ENCODE data around the gene PCNA. TPM values are rescaled to one million over a fixed set of nuclear protein-coding genes. Genes with fewer than 3 reads are reported as not detected.
"Not testable (repeated sequence)": the region's sequence is repeated elsewhere in the genome, so short reads cannot be mapped to it uniquely, and the experiment has no call there.

PCNA gene
- total RNA-seq, 2 experiments from 2014 or later, result 600 to 627 TPM

DNA sequence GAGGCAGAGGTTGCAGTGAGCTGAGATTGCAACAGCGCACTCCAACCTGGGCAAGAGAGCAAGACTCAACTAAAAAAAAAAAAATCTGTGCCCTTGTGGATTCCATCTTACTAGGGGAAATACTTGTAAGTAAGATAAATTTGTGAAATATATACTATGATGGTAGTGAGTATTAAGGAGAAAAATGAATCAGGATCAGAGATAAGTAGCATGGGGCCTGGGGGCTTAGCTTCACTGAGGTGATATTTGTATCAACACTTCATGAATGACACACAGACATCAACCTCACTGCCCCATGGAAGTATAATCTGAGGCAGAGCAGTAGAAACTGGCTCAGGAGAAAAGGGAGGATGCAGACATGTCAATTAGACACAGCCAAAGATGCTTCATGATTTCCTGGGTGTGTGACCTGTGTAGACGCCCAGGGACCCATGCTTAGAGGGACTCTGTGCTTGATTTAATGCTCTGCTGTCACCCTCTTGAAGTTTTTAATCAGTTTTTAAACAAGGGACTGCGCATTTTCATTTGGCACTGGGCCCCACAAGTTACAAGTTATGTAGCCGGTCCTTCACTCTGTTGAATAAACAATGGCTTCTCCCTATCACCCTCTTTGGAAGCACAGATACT lies 41.9 kb downstream of the PCNA start:
- ChIA-PET POLR2A (interaction anchor here (0.7 to 1.0 kb wide), 3 partner anchors 9 to 23 kb away, joined by 3 to 6 read pairs (median 3); no protein-coding TSS in a partner anchor), CTCF (interaction anchor here (1.2 kb wide), 2 partner anchors 19 to 21 kb away, joined by 3 to 4 read pairs; no protein-coding TSS in a partner anchor)
- Mint-ChIP-seq H3K4me3 (peak overlapping the region; percentile 70), H3K36me3 (ENCODE audit: low read depth) (peaks cover 1% of the 10 kb centered on the region), H3K27ac (peak overlapping the region; percentile 92), H3K9me3 (no peaks in the 10 kb centered on the region), H3K27me3 (no peaks in the 10 kb centered on the region), H3K4me1 (ENCODE audit: low read depth) (peaks cover 42% of the 10 kb centered on the region)
- DNase-seq (peak; percentile 34), ATAC-seq (peak; percentile 38)
- TF ChIP-seq, protein P1, sequence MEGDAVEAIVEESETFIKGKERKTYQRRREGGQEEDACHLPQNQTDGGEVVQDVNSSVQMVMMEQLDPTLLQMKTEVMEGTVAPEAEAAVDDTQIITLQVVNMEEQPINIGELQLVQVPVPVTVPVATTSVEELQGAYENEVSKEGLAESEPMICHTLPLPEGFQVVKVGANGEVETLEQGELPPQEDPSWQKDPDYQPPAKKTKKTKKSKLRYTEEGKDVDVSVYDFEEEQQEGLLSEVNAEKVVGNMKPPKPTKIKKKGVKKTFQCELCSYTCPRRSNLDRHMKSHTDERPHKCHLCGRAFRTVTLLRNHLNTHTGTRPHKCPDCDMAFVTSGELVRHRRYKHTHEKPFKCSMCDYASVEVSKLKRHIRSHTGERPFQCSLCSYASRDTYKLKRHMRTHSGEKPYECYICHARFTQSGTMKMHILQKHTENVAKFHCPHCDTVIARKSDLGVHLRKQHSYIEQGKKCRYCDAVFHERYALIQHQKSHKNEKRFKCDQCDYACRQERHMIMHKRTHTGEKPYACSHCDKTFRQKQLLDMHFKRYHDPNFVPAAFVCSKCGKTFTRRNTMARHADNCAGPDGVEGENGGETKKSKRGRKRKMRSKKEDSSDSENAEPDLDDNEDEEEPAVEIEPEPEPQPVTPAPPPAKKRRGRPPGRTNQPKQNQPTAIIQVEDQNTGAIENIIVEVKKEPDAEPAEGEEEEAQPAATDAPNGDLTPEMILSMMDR (IDR thresholded peaks at IDR 0.05), result no peak
- intact Hi-C loops (cut with micrococcal nuclease), result no loop called here

DNA sequence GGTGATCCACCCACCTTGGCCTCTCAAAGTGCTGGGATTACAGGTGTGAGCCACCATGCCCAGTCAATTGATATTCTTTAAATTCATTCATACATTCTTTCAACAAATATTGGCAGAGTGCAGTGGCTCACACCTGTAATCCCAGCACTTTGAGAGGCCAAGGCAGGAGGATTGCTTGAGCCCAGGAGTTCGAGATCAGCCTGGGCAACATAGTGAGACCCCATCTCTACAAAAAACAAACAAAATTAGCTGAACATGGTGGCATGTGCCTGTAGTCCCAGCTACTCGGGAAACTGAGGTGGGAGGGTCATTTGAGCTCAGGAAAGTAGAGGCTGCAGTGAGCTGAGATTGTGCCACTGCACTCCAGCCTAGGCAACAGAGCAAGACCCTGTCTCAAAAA lies 42.8 kb downstream of the PCNA start:
- H3K36me3 Mint-ChIP-seq (ENCODE audit: low read depth); H3K27ac Mint-ChIP-seq; H3K9me3 Mint-ChIP-seq; intact Hi-C loops (cut with micrococcal nuclease); H3K4me3 Mint-ChIP-seq; DNase-seq; H3K27me3 Mint-ChIP-seq; ATAC-seq: not testable (repeated sequence)
- ChIA-PET POLR2A (interaction anchor here (1.0 to 1.4 kb wide), 2 partner anchors 8 to 42 kb away, joined by 3 read pairs; no protein-coding TSS in a partner anchor), CTCF (interaction anchor here (1.2 to 1.7 kb wide), 4 partner anchors 9 to 20 kb away, joined by 3 to 6 read pairs (median 4); no protein-coding TSS in a partner anchor)
- peaks cover 42% of the 10 kb centered on the region for H3K4me1 Mint-ChIP-seq (ENCODE audit: low read depth)

DNA sequence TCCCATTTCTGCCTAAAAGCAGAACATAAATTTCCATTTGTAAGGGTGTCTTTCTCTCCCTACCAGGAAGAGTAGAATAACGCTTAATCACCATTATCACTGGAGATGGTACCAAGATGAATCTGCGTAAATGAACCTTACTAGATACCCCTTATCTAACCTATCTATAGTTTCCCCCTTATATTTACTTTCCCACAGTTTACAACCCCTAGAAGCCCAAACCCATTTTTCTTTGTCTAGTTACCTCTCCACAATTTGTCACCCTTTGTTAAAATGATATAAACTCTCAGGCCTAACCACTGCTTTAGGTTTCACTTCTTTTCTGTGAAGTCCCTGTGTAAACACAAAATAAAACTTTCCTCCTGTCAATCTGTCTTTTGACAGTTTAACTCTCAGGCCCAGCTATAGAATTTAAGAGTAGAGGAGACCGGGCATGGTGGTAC lies 45.5 kb downstream of the PCNA start:
- H3K4me1 Mint-ChIP-seq (ENCODE audit: low read depth), result peaks cover 26% of the 10 kb centered on the region
- intact Hi-C loops (cut with micrococcal nuclease), result no loop called here
- TF ChIP-seq, protein P1 (IDR thresholded peaks at IDR 0.05), result no peak

DNA sequence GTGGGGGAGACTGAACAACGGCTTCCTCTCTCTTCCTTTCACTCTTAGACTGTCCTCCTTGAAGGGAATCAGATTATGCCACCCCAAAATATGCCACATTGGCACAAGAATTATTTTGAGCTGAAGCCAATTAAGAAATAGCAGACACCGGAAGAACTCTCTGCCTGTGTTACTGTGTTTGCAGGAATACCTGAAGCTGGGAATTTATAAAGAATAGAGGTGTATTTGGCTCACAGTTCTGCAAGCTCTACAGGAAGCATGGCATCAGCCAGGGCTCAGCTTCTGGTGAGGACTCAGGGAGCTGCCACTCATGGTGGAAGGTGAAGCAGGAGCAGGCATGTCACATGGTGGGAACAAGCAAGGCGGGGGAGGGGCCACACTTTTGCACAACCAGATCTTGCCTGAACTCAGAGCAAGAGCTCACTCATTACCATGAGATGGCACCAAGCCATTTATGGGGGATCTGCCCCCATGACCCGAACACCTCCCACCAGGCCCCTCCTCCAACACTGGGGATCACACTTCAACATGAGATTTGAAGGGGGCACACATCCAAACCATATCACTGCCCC lies 46.0 kb downstream of the PCNA start:
- ATAC-seq (no peak), DNase-seq (peak; percentile 40)
- ChIA-PET POLR2A (no interaction called here), CTCF (interaction anchor here (1.1 to 3.5 kb wide), 4 partner anchors 18 to 333 kb away, joined by 3 to 20 read pairs (median 5); no protein-coding TSS in a partner anchor)
- peak overlapping the region; percentile 56 for H3K27ac Mint-ChIP-seq
- H3K36me3 Mint-ChIP-seq (ENCODE audit: low read depth), result peaks cover 1% of the 10 kb centered on the region
- TF ChIP-seq, protein P1 (IDR thresholded peaks at IDR 0.05), result no peak
- no peaks in the 10 kb centered on the region for H3K27me3 Mint-ChIP-seq
- intact Hi-C loops (cut with micrococcal nuclease), result no loop called here
- no peaks in the 10 kb centered on the region for H3K9me3 Mint-ChIP-seq
- peaks cover 22% of the 10 kb centered on the region for H3K4me1 Mint-ChIP-seq (ENCODE audit: low read depth)
- no peak overlapping the region for H3K4me3 Mint-ChIP-seq

More for the DNA sequence above, 45.5 kb downstream of the PCNA start:
- CTCF ChIA-PET, result interaction anchor here (1.1 to 3.5 kb wide), 4 partner anchors 18 to 333 kb away, joined by 3 to 20 read pairs (median 5); no protein-coding TSS in a partner anchor
- ATAC-seq (no peak), DNase-seq (no peak)
- Mint-ChIP-seq H3K9me3 (no peaks in the 10 kb centered on the region), H3K36me3 (ENCODE audit: low read depth) (peaks cover 1% of the 10 kb centered on the region), H3K27ac (peak overlapping the region; percentile 56), H3K27me3 (no peaks in the 10 kb centered on the region), H3K4me3 (no peak overlapping the region)
- POLR2A ChIA-PET, result no interaction called here

DNA sequence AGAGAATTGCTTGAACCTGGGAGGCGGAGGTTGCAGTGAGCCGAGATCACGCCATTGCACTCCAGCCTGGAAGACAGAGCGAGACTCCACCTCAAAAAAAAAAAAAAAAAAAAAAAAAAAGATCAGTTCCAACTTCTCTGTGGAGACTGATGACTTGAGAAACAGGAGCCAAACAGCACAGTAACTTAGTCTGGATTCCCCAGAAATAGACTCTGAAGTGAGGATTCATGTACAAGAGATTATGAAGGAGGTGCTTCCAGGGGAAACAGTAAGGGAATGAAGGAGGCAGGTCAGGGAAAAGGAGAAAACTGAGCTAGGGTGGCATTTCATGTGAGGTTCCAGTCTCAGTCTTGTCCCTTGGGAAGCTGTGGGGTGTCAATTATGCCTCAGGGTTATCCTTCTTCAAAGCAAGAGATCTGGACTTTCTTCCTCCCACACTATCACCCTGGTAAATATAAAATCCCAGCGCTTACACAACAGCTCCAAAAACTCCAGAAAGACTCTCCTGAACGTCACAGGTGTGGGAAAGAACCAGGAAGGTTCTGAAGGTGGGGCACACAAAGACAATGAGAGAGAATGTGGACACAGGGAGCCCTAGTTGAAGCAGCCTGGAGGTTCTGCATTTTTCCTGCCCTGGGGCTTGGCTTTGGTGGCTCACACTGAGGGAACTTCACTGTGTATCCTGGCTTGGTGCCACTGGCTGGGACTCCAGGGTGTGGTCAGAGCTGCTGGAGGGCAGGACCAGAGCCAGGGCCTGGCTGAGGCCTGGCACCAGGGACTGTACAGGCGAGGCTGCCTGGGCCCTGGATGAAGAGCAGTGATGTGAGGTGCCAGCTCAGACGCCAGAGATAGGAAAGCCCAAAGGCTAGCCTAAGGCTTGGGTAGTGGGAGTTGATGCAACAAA lies 46.8 kb downstream of the PCNA start:
- no peak for ATAC-seq
- intact Hi-C loops (cut with micrococcal nuclease), result no loop called here
- Mint-ChIP-seq H3K4me3 (no peak overlapping the region), H3K27me3 (no peaks in the 10 kb centered on the region), H3K36me3 (ENCODE audit: low read depth) (peaks cover 1% of the 10 kb centered on the region), H3K4me1 (ENCODE audit: low read depth) (peaks cover 14% of the 10 kb centered on the region), H3K27ac (no peak overlapping the region), H3K9me3 (no peaks in the 10 kb centered on the region)
- no peak for DNase-seq
- TF ChIP-seq, protein P1 (IDR thresholded peaks at IDR 0.05), result no peak
- ChIA-PET POLR2A (no interaction called here), CTCF (interaction anchor here (1.1 to 3.5 kb wide), 4 partner anchors 17 to 332 kb away, joined by 3 to 20 read pairs (median 5); no protein-coding TSS in a partner anchor)

DNA sequence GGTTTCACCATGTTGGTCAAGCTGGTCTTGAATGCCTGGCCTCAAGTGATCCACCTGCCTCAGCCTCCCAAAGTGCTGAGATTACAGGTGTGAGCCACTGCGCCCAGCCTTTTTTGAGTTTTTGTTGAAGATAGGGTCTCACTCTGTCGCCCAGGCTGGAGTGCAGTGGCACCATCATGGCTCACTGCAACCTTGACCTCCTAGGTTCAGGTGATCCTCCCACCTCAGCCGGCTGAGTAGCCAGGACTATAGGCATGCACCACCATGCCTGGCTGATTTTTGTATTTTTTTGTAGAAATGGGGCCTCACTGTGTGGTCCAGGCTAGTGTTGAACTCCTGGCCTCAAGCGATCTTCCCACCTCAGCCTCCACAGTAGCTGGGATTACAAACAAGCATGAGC lies 47.8 kb downstream of the PCNA start:
- ATAC-seq; H3K27ac Mint-ChIP-seq; H3K4me1 Mint-ChIP-seq (ENCODE audit: low read depth); H3K4me3 Mint-ChIP-seq; H3K27me3 Mint-ChIP-seq; POLR2A ChIA-PET; H3K36me3 Mint-ChIP-seq (ENCODE audit: low read depth); intact Hi-C loops (cut with micrococcal nuclease); DNase-seq; H3K9me3 Mint-ChIP-seq: not testable (repeated sequence)
- CTCF ChIA-PET, result interaction anchor here (1.1 to 3.5 kb wide), 2 partner anchors 16 to 29 kb away, joined by 5 to 20 read pairs; no protein-coding TSS in a partner anchor

Measured in activated CD8-positive, alpha-beta T cell treated with anti-CD3 and anti-CD28 coated beads for 36 hours (primary cell).